Uterus (tissue), 2 donors: ENCODE results near the gene KIRREL3.

Source experiments
- POLR2A ChIP-seq, 2 donors: fragments of 450-650 bp; IDR thresholded peaks; one replicate each; pipeline ENCODE4 v1.6.1; 2016; ENCODE audit warnings: antibody characterized with exemption in 2 of 2, mild to moderate bottlenecking in 1 of 2, moderate library complexity in 1 of 2
- TF ChIP-seq, protein P1 (sequence below), 4 experiments: fragments of 200-600 bp in 2 of 4; fragments of 450-650 bp in 2 of 4; sonication (generic) in 2 of 4; IDR thresholded peaks; one replicate each; pipeline ENCODE4 v1.5.1; 2016 to 2019; ENCODE audit warnings: antibody characterized with exemption in 4 of 4, mild to moderate bottlenecking in 2 of 4, moderate library complexity in 1 of 4

DNA sequence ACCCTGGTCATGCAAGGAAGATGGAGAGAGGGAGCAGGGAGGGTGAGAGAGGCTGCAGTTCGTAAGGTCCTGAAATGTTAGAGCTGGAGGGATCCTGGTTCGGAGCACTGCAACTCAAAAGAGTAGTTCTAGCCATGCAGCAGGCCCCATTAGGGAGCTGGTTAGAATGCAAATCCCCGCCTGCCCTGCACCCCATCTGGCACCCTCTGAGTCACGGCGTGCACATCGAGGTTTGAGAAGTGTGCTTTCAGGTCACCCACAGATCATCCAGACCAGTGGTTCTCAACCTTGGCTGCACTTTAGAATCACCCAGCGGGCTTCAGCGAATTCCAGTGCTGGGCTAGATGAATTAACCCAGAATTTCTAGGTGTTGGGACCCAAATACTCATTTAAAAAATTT lies 596.9 kb downstream of the KIRREL3 start:
- TF ChIP-seq, protein P1, sequence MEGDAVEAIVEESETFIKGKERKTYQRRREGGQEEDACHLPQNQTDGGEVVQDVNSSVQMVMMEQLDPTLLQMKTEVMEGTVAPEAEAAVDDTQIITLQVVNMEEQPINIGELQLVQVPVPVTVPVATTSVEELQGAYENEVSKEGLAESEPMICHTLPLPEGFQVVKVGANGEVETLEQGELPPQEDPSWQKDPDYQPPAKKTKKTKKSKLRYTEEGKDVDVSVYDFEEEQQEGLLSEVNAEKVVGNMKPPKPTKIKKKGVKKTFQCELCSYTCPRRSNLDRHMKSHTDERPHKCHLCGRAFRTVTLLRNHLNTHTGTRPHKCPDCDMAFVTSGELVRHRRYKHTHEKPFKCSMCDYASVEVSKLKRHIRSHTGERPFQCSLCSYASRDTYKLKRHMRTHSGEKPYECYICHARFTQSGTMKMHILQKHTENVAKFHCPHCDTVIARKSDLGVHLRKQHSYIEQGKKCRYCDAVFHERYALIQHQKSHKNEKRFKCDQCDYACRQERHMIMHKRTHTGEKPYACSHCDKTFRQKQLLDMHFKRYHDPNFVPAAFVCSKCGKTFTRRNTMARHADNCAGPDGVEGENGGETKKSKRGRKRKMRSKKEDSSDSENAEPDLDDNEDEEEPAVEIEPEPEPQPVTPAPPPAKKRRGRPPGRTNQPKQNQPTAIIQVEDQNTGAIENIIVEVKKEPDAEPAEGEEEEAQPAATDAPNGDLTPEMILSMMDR (IDR thresholded peaks at IDR 0.05): no peak
- no peak for TF ChIP-seq POLR2A (IDR thresholded peaks at IDR 0.05)
